GM21381 (cell line): ENCODE data around the gene CXCR6.

Experiments
- ATAC-seq: cut with Tn5 transposase; IDR thresholded peaks from one replicate; pipeline ENCODE4 v1.9.1; 2021; ENCODE audit warnings: mild to moderate bottlenecking, moderate library complexity; ENCODE audit not compliant: unreplicated experiment

CXCR6 gene

GRCh38 chr3:45966950-45967640 lies 23.8 kb downstream of the CXCR6 start:
- no peak for ATAC-seq

GRCh38 chr3:45967724-45968123 lies 24.5 kb downstream of the CXCR6 start:
- no peak for ATAC-seq

GRCh38 chr3:45968149-45968548 lies 24.9 kb downstream of the CXCR6 start:
- no peak for ATAC-seq

GRCh38 chr3:45968706-45969105 lies 25.4 kb downstream of the CXCR6 start:
- no peak for ATAC-seq

- no peak for ATAC-seq
Observed at GRCh38 chr3:45969116-45969515, 25.9 kb downstream of the CXCR6 start.

- ATAC-seq = no peak
Observed at GRCh38 chr3:45969953-45970352, 26.7 kb downstream of the CXCR6 start.

- no peak for ATAC-seq
Observed at GRCh38 chr3:45972534-45973402, 29.5 kb downstream of the CXCR6 start.

GRCh38 chr3:45974686-45975085 lies 31.4 kb downstream of the CXCR6 start:
- no peak for ATAC-seq

GRCh38 chr3:45975686-45976085 lies 32.4 kb downstream of the CXCR6 start:
- no peak for ATAC-seq

- ATAC-seq = no peak
Observed at GRCh38 chr3:45976191-45977091, 33.2 kb downstream of the CXCR6 start.

- no peak for ATAC-seq
Observed at GRCh38 chr3:45978006-45978761, 34.9 kb downstream of the CXCR6 start.

GRCh38 chr3:45979378-45979777 lies 36.1 kb downstream of the CXCR6 start:
- no peak for ATAC-seq

GRCh38 chr3:45980229-45980813 lies 37.1 kb downstream of the CXCR6 start:
- ATAC-seq = no peak

- ATAC-seq = no peak
Observed at GRCh38 chr3:45980819-45981218, 37.6 kb downstream of the CXCR6 start.

- no peak for ATAC-seq
Observed at GRCh38 chr3:45981346-45982074, 38.2 kb downstream of the CXCR6 start.

- ATAC-seq = no peak
Observed at GRCh38 chr3:45983770-45984169, 40.5 kb downstream of the CXCR6 start.

GRCh38 chr3:45984331-45985312 lies 41.4 kb downstream of the CXCR6 start:
- no peak for ATAC-seq
